Measurements from ENCODE around the gene SLC10A7.

DNA sequence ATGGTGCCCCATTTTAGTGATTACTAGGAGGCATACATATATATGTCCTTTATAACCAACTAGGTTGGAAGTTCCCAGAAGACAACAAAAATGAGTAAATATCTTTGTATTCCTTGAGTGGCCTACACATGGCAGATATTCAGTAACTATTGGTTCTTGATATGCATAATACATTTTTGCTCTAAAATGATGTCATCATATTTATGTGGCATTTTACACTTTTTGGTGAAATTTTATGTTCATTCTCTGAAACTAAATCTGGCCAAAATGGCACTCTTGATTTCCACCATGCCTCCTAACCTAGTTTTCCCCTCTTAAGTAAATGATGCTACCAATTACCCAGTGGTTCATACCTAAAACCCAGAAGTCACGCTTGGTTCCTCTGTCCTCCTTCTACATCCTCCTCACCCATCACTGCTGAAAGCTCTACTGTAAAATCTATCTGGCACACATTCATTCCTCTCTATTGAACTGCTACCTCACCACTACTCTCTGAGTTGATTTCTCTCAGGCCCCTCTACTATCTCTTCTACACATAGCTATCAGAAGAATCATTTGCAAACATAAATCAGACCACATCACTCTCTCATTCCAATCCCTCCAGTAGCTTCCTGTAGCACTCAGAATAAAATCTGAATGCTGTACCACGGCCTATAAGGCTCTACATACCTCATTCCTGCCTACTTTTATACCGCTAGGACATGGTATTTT is 13.4 kb downstream of the SLC10A7 start:
- TF ChIP-seq POLR2AphosphoS5 (IDR thresholded peaks at IDR 0.05) (no peak), EP300 (IDR thresholded peaks at IDR 0.05) (no peak)
- TF ChIP-seq, protein P1, sequence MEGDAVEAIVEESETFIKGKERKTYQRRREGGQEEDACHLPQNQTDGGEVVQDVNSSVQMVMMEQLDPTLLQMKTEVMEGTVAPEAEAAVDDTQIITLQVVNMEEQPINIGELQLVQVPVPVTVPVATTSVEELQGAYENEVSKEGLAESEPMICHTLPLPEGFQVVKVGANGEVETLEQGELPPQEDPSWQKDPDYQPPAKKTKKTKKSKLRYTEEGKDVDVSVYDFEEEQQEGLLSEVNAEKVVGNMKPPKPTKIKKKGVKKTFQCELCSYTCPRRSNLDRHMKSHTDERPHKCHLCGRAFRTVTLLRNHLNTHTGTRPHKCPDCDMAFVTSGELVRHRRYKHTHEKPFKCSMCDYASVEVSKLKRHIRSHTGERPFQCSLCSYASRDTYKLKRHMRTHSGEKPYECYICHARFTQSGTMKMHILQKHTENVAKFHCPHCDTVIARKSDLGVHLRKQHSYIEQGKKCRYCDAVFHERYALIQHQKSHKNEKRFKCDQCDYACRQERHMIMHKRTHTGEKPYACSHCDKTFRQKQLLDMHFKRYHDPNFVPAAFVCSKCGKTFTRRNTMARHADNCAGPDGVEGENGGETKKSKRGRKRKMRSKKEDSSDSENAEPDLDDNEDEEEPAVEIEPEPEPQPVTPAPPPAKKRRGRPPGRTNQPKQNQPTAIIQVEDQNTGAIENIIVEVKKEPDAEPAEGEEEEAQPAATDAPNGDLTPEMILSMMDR (IDR thresholded peaks at IDR 0.05): no peak
